Germinal center (tissue), 1 donor: ENCODE data around the gene GCNT1.
"Not testable (repeated sequence)": the region's sequence is repeated elsewhere in the genome, so short reads cannot be mapped to it uniquely, and the experiment has no call there.

Experiments
- DNase-seq: peaks from one replicate; pipeline ENCODE4 v3.0.0; 2012; ENCODE audit warnings: mixed read lengths, low spot score

Gene GCNT1

GRCh38 chr9:76491056-76491455 is 32.1 kb downstream of the GCNT1 start:
- DNase-seq = not testable (repeated sequence)

DNA sequence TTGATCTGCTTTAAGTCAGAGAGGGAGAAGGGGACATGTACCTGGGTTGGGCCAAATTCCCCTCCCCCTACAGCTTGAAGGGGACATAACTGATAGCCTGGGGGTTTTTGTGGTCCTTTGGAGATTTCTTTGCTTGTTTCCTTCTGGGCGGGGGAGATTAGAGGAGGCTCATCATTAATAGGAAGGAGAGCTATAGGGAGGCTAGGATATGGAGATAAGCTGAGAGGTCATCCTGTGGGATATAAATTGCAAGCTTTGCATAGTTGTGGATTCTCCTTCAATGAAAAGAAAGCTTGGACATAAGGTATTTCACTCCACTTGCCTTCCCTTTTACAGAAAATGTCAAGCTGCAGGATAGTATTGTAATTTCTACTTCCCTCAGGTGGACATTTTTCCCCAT is 34.5 kb downstream of the GCNT1 start:
- DNase-seq = not testable (repeated sequence)

DNA sequence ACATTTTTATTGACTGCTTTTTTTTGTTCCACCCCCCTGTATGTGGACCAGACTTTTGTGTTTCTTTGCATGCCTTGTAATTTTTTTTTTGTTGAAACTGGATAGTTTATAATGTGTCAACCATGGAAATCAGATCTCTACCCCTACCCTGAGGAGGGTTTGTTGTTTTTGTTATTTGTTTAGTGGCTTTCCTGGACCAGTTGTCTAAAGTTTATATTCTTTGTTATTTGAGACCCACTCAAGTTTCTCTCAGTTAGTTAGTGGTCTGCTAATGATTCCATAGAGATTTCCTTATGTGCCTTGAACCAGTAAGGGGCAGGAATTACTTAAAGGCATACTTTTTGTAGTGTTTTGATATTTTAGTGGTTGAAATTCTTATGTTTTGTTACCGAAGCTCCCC is 41.1 kb downstream of the GCNT1 start:
- no peak for DNase-seq

- DNase-seq = no peak
These were observed 43.8 kb downstream of the GCNT1 start for GRCh38 chr9:76502746-76503145.

- DNase-seq = no peak
These were observed 51.1 kb downstream of the GCNT1 start for GRCh38 chr9:76510041-76510440.

DNA sequence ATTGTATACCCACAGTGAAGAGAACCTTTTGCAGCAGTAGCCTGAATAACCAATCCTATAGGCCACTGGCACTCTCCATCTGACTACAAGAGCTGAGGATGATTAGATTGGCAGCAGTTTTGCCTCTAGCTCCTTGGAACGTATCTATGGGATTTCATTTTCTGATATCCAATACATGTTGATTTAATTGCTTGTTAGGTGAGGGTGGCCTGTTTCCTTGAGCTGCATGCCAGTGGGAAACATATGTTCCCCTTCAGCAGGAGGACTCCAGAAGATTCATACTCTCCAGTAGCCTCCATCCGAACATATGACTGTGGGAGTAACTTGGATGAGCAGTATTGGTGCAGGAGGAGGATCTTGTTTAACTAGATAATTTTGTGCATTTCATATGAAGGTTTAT is 51.5 kb downstream of the GCNT1 start:
- no peak for DNase-seq

DNA sequence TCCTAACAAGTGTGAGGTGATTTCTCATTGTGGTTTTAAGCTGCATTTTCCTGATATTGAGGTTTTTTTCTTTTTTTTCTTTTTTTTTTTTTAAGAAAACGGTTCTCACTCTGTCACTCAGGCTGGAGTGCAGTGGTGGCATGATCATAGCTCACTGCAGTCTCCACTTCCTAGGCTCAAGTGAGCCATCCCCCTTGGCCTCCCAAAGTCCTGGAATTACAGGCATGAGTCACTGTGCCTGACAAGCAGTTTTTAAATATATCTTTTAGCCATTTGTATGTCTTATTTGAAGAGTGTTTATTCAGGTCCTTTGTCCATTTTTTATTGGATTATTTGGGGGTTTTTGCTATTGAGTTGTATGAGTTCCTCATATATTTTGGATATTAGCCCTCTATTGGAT is 53.8 kb downstream of the GCNT1 start:
- DNase-seq = no peak

DNA sequence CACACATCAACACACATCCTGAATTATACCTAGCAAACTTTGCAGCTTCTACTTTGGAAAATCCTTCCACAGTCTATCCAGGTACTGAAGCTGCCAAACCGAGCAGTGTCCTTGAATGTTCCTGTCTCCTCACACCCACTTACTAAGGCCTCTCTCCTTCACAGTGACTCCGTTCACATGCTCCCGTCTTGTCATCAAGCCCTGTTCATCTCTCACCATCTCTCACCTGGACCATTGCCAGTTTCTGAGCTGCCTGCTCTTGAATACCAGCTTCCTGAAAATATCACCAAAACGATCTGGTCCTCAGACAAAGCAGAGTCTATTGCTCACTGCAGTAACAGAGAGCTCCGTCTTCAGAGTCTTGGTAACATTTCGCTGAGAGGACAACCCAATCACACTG is 57.4 kb downstream of the GCNT1 start:
- DNase-seq = no peak

GRCh38 chr9:76516871-76517270 is 57.9 kb downstream of the GCNT1 start:
- DNase-seq = no peak

- DNase-seq = no peak
These were observed 60.3 kb downstream of the GCNT1 start for GRCh38 chr9:76519075-76519835.

DNA sequence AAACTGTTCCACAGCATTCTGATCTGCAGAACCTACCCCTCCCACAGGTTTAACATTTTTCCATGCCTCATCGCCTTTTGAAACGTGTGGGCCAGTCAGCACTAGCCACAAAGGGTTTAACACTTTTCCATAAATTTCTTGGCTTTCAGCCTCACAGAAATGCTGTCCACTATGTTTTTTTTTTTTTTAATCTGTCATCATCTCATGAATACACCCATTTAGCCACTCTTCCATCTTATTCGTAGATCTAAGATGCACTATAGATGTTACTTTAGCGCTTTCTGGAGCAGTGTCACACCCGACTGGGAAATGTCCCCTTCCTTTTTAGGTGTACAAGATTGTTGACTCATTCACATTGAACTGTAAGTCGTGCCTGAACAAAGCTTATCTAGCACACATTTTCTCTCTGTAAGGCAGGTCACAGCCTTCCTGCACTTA is 62.3 kb downstream of the GCNT1 start:
- DNase-seq = no peak

GRCh38 chr9:76521906-76522305 is 62.9 kb downstream of the GCNT1 start:
- no peak for DNase-seq

DNA sequence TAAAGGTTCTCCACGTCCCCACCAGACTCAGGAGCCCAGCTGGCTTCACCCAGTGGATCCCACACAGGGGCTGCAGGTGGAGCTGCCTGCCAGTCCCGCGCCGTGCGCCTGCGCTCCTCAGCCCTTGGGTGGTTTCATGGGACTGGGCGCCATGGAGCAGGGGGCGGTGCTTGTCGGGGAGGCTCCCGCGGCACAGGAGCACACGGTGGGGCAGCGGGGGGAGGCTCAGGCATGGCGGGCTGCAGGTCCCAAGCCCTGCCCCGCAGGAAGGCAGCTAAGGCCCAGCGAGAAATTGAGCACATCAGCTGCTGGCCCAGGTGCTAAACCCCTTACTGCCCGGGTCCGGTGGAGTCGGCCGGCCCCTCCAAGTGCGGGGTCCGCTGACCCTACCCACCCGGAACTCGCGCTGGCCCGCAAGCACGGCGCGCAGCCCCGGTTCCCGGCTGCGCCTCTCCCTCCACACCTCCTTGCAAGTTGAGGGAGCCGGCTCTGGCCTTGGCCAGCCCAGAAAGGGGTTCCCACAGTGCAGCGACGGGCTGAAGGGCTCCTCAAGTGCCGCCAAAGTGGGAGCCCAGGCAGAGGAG is 64.7 kb downstream of the GCNT1 start:
- not testable (repeated sequence) for DNase-seq

GRCh38 chr9:76525196-76525595 is 66.2 kb downstream of the GCNT1 start:
- no peak for DNase-seq

DNA sequence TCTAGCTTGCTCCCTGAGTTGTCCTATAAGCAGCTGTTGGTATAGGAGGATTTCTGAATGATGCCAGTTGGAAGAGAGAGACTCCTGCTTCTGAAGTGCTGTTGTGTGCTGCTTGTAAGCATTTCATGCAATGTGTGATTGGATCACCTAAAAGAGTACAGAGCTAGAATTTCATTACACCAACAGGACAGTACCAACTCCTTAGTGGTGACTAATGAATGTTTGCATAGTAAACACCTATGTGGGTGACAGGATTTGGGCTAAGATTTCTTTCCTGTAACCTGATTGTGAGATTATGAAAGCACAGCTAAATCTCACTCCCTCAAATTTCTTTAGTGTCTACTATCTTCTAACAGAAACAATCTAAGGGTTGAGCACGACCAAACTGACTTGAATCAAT is 67.0 kb downstream of the GCNT1 start:
- no peak for DNase-seq

DNA sequence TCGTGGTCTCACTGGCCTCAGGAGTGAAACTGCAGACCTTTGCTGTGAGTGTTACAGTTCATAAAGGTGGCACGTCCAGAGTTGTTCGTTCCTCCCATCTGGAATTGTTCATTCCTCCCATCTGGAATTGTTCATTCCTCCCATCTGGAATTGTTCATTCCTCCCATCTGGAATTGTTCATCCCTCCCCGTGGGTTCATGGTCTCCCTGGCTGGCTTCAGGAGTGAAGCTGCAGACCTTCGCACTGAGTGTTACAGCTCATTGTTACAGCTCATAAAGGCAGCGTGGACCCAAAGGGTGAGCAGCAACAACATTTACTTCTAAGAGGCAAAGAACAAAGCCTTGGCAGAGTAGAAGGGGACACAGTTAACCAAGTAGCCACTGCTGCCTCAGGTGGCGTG is 69.1 kb downstream of the GCNT1 start:
- DNase-seq = no peak

GRCh38 chr9:76528642-76529190 is 69.7 kb downstream of the GCNT1 start:
- DNase-seq = no peak

DNA sequence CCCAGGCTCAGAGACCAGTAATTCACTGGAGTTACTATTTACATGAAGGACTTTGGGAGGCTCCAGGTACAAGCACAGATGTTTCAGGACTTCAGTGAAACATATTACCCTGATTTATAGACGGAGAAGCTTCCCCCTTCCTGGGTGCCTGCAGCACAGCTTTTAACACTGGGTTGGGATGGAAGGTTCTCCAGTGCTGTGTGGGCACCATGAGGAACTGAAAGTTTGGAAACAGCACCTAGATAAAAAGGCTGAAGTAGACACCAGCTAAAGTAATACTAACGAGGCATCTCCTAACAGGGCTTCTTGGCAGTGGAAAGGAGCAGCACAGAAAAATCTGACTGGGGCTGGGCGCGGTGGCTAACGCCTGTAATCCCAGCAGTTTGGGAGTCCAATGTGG is 70.7 kb downstream of the GCNT1 start:
- no peak for DNase-seq

DNA sequence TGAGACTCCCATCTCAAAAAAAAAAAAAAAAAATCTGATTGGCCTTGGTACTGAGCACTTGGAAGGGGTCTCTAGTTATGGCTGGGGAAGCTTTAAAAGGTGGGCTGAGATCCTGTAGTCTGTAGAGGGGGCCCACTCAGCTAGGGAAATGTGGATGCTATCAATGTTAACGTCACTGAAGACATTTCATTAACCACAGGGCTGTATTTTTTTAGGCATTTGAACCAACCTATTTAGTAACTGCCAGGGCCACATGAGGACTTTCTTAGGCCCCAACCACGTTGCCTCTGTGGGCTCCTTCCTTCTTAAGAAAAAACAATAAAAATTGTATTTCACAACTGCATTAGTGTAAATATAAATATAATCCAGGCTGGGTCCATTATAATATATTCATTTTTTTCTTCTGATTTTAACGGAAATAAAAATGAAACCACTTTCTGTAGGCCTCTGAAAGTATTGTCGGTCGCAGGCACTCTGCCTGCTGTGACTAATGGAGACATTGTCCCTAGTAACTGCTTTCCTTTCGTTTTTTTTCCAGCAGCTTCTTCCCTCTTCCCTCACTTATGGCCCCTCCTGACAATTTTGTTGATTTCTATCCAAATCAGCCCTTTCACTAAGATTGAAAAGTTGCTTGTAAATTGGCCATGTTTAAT is 71.6 kb downstream of the GCNT1 start:
- no peak for DNase-seq

DNA sequence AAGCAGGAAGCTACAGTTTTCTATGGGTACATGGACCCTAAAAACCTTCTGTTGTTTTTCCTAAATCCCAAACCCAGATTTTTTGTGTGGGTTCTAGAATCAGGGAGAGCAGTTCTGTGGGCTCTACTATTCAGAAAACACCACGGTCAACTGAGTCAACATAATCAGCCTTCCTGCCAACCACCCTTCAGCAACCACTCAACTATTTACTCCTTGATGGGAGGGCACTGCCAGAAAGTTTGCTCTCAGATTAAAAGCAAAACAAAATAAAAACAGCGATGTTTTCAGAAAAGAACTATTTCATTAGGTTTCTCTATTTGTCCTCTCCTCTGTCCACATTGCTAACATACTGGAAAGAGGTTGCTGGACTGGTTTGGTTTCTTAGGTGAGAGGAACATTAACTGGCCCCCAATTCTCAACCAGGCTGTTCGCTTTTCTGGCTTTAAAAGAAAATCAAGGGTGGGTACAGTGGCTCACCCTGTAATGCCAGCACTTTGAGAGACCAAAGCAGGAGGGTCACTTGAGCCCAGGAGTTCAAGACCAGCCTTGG is 72.3 kb downstream of the GCNT1 start:
- DNase-seq = no peak

- DNase-seq = not testable (repeated sequence)
These were observed 73.9 kb downstream of the GCNT1 start for GRCh38 chr9:76532877-76533276.

- DNase-seq = no peak
These were observed 75.0 kb downstream of the GCNT1 start for GRCh38 chr9:76534026-76534425.

DNA sequence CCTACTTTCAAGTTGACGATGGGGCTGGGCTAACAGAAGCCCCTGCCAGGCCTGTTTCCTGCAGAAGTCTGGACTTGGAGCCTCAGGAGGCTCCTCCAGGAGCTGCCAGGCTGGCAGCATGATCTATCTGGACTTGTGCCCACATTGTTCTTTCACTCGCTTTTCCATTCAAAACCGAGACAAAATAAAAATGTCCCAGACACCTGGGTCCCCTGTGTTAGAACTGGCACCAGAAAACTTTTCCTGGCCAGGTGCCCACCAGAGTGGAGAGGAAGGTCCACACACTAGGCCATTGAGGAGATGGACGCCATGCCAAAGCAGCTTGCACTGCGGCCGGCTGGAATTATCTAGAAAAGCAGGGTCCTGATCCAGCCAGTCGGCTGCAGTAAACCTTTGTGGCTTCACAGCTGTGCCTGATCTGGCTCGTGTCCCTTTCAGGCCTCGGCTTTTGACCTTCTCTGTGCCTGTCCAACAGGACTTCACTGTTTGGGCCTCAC is 78.2 kb downstream of the GCNT1 start:
- DNase-seq = no peak
